K562 (cell line): ENCODE measurements around the gene MAP1LC3B2. TPM values are rescaled to one million over a fixed set of nuclear protein-coding genes. Genes with fewer than 3 reads are reported as not detected.

ENCODE experiments used
- ADNP ChIP-seq: fragments of 200-800 bp; sonication (Bioruptor generic); IDR thresholded peaks from 2 replicates; pipeline ENCODE4 v1.6.1; 2016; ENCODE audit warnings: missing genetic modification characterization, missing compliant biosample characterization
- CBFA2T3 ChIP-seq: fragments of 450-650 bp; IDR thresholded peaks from 2 replicates; pipeline ENCODE4 v1.6.1; 2017
- CC2D1A ChIP-seq: fragments of 450-650 bp; IDR thresholded peaks from 2 replicates; pipeline ENCODE4 v1.6.1; 2017; ENCODE audit warnings: mild to moderate bottlenecking
- CREB3 ChIP-seq: fragments of 450-650 bp; conservative IDR thresholded peaks from 2 replicates; pipeline ENCODE4 v1.6.1; 2016; ENCODE audit warnings: missing genetic modification characterization, low read depth, mild to moderate bottlenecking, missing compliant biosample characterization, moderate library complexity
- CXXC5 ChIP-seq: fragments of 250-450 bp; sonication (Bioruptor Pico); IDR thresholded peaks from 2 replicates; pipeline ENCODE4 v1.8.0; 2022; ENCODE audit warnings: inconsistent platforms, mild to moderate bottlenecking, moderate library complexity
- EGR1 ChIP-seq: fragments of 450-650 bp; conservative IDR thresholded peaks from 2 replicates; pipeline ENCODE4 v1.6.1; 2017; ENCODE audit warnings: mild to moderate bottlenecking
- EHMT2 ChIP-seq: fragments of 450-650 bp; IDR thresholded peaks from 2 replicates; pipeline ENCODE4 v1.6.1; 2018; ENCODE audit warnings: antibody characterized with exemption
- EP300 ChIP-seq: IDR thresholded peaks from 2 replicates; pipeline ENCODE4 v1.6.1; 2012; ENCODE audit warnings: low read length, improper control_type of control experiment
- FOSL1 ChIP-seq: fragments of 200-800 bp; sonication (Bioruptor generic); conservative IDR thresholded peaks from 2 replicates; pipeline ENCODE4 v1.6.1; 2016; ENCODE audit warnings: missing genetic modification characterization, missing compliant biosample characterization
- GTF3C2 ChIP-seq: IDR thresholded peaks from 3 replicates; pipeline ENCODE4 v1.6.1; 2011; ENCODE audit warnings: borderline replicate concordance, mild to moderate bottlenecking, moderate library complexity; ENCODE audit not compliant: insufficient read length; ENCODE audit errors: extremely low read depth
- LEF1 ChIP-seq: fragments of 450-650 bp; IDR thresholded peaks from 2 replicates; pipeline ENCODE4 v1.6.1; 2016; ENCODE audit warnings: mild to moderate bottlenecking
- MEF2D ChIP-seq: conservative IDR thresholded peaks from 2 replicates; pipeline ENCODE4 v1.6.1; 2016; ENCODE audit warnings: low read depth, missing genetic modification characterization, missing compliant biosample characterization
- MYC ChIP-seq, 2 experiments: fragments of 250-450 bp in 1 of 2; sonication (Bioruptor Pico) in 1 of 2; IDR thresholded peaks; 2 replicates each; pipeline versions ENCODE4 v1.5.1 to v1.6.1; 2012 to 2021; ENCODE audit warnings: low read depth in 2 of 2, borderline replicate concordance in 1 of 2, improper control_type of control experiment in 1 of 2, low read length in 1 of 2, mild to moderate bottlenecking in 1 of 2, moderate library complexity in 1 of 2
- NRF1 ChIP-seq, 2 experiments: fragments of 450-650 bp; IDR thresholded peaks in 1 of 2; conservative IDR thresholded peaks in 1 of 2; 2 replicates each; pipeline ENCODE4 v1.6.1; 2014; ENCODE audit warnings: mild to moderate bottlenecking in 2 of 2
- PKNOX1 ChIP-seq: fragments of 450-650 bp; IDR thresholded peaks from 2 replicates; pipeline ENCODE4 v1.6.1; 2016
- RCOR1 ChIP-seq, 2 experiments: IDR thresholded peaks; 2 replicates each; pipeline ENCODE4 v1.6.1; 2012; ENCODE audit warnings: low read depth in 2 of 2, low read length in 2 of 2, borderline replicate concordance in 1 of 2, improper control_type of control experiment in 1 of 2
- SMAD4 ChIP-seq: fragments of 250-450 bp; sonication (Bioruptor Pico); conservative IDR thresholded peaks from 2 replicates; pipeline ENCODE4 v1.8.0; 2021; ENCODE audit warnings: inconsistent platforms, mild to moderate bottlenecking, moderate library complexity
- SMARCA4 ChIP-seq: fragments of 450-650 bp; IDR thresholded peaks from 2 replicates; pipeline ENCODE4 v1.6.1; 2016
- SMARCC2 ChIP-seq: fragments of 450-650 bp; IDR thresholded peaks from 2 replicates; pipeline ENCODE4 v1.6.1; 2017; ENCODE audit warnings: antibody characterized with exemption, moderate library complexity, mild to moderate bottlenecking, low read depth
- SP2 ChIP-seq: IDR thresholded peaks from 2 replicates; pipeline ENCODE4 v1.6.1; 2011; ENCODE audit warnings: mild to moderate bottlenecking, low read depth, low read length, moderate library complexity; ENCODE audit not compliant: poor library complexity, severe bottlenecking; ENCODE audit errors: extremely low read depth
- STAG1 ChIP-seq: sonication (generic); formaldehyde crosslinking; IDR thresholded peaks from 2 replicates; pipeline ENCODE4 v1.5.0; 2020; ENCODE audit warnings: missing genetic modification reagents, borderline replicate concordance
- TCF3 ChIP-seq: sonication (generic); formaldehyde crosslinking; IDR thresholded peaks from 2 replicates; pipeline ENCODE4 v1.4.0; 2020; ENCODE audit warnings: mild to moderate bottlenecking, missing genetic modification reagents
- ZBTB9 ChIP-seq: fragments of 450-650 bp; formaldehyde crosslinking; IDR thresholded peaks from 2 replicates; pipeline ENCODE4 v1.4.0; 2020; ENCODE audit warnings: mild to moderate bottlenecking, moderate library complexity
- polyA plus RNA-seq, 8 experiments: library from polyadenylated mRNA; depleted of rRNA in 4 of 8; stranded (reverse) in 5 of 8; unstranded in 3 of 8; fragments of >200 nt; fragmentation: Nextera tagmentation in 2 of 8; fragmentation: Illumina TruSeq in 1 of 8; extraction: Ambion mirVana in 2 of 8; extraction: Trizol in 1 of 8; gene quantifications; 2 replicates each; pipeline versions ENCODE4 v1.2.1 to v1.2.3, GENCODE V29; 2011 to 2014; ENCODE audit warnings: inconsistent platforms in 1 of 8, missing spikeins in 1 of 8
- total RNA-seq, 7 experiments: library from RNA; depleted of rRNA in 6 of 7; stranded (reverse); fragments of >200 nt in 6 of 7; fragmentation: Illumina TruSeq in 2 of 7; extraction: Trizol in 2 of 7; gene quantifications; 2 replicates each; pipeline versions ENCODE4 v1.2.1 to v1.2.3, GENCODE V29; 2011 to 2021; ENCODE audit warnings: low replicate concordance in 1 of 7

The MAP1LC3B2 gene
- total and polyA plus RNA-seq, 9 of the 15 experiments (the other 6 are each of a cell fraction or from before 2014, with no cell fraction given): 0.53 to 2.8 (median 0.76) TPM; not detected in 2

GRCh38 chr12:116582610-116583009 lies 23.4 kb downstream of the MAP1LC3B2 start (continued):
- peak; percentile 76 for TF ChIP-seq GTF3C2
- TF ChIP-seq SMARCC2: peak; percentile 61; the same call in 1 of the 2 replicates
- TF ChIP-seq CC2D1A: peak; percentile 59; the same call in 1 of the 2 replicates
- TF ChIP-seq EHMT2: peak; percentile 56
- TF ChIP-seq FOSL1: 0 out of 2 replicates have a peak, but pooled peaks have one; percentile 30
- peak; percentile 26; the same call in 1 of the 2 replicates for TF ChIP-seq MEF2D
- TF ChIP-seq RCOR1 (IDR thresholded peaks at IDR 0.05; ENCODE audit: borderline replicate concordance in 1 of 2, low read depth in 2 of 2, low read length in 2 of 2): peak in 1 of 2 experiments; percentile 52; a peak in 1 of 4 replicates
- TF ChIP-seq EGR1: peak; percentile 99
- peak; percentile 15; the same call in 1 of the 2 replicates for TF ChIP-seq CBFA2T3
- peak; percentile 66 for TF ChIP-seq PKNOX1
- TF ChIP-seq ZBTB9 (CRISPR knock-in tag): peak; percentile 23; the same call in 1 of the 2 replicates
- no peak for TF ChIP-seq SP2
- TF ChIP-seq NRF1 (conservative IDR thresholded peaks at IDR 0.05 in 1 of 2, IDR thresholded peaks at IDR 0.05 in 1 of 2): peak; percentile 14 to 30; a peak in 1 of 4 replicates
- TF ChIP-seq SMAD4: 0 out of 2 replicates have a peak, but pooled peaks have one; percentile 26
- TF ChIP-seq CREB3 (tag): no peak
- TF ChIP-seq CXXC5 (CRISPR knock-in tag): peak; percentile 46; the same call in 1 of the 2 replicates
- peak; percentile 22; the same call in 1 of the 2 replicates for TF ChIP-seq TCF3 (CRISPR knock-in tag)
- 0 out of 2 replicates have a peak, but pooled peaks have one; percentile 43 for TF ChIP-seq LEF1
- TF ChIP-seq STAG1 (CRISPR knock-in tag): no peak
- peak; percentile 42; the same call in 1 of the 2 replicates for TF ChIP-seq EP300
- peak; percentile 75; the same call in 1 of the 2 replicates for TF ChIP-seq SMARCA4
- TF ChIP-seq ADNP: peak; percentile 96
- TF ChIP-seq MYC (IDR thresholded peaks at IDR 0.05; ENCODE audit: low read depth, low read length): peak; percentile 44; the same call in 1 of the 2 replicates
- no peak for TF ChIP-seq MYC (CRISPR knock-in tag; IDR thresholded peaks at IDR 0.05; ENCODE audit: borderline replicate concordance, low read depth)
